VCaP (cell line): ENCODE measurements around the gene MGAT4B.

Source experiments
- H3K27ac ChIP-seq: fragments of 450-650 bp; 2 replicates; pipeline ENCODE4 v1.5.1; 2017
- CTCF ChIP-seq: fragments of 450-650 bp; conservative IDR thresholded peaks from 2 replicates; pipeline ENCODE4 v1.5.1; 2017; ENCODE audit warnings: mild to moderate bottlenecking, moderate library complexity

The MGAT4B gene

GRCh38 chr5:179769796-179770195 lies 36.9 kb downstream of the MGAT4B start:
- no peak overlapping the region for H3K27ac ChIP-seq
- TF ChIP-seq CTCF = no peak

- no peak for TF ChIP-seq CTCF
- no peak overlapping the region for H3K27ac ChIP-seq
Observed at GRCh38 chr5:179769271-179769670, 37.4 kb downstream of the MGAT4B start.

- H3K27ac ChIP-seq = no peak overlapping the region
- TF ChIP-seq CTCF = peak; percentile 23; the same call in 1 of the 2 replicates
Observed at GRCh38 chr5:179768326-179769085, 38.2 kb downstream of the MGAT4B start.

GRCh38 chr5:179767496-179768100 lies 39.1 kb downstream of the MGAT4B start:
- no peak for TF ChIP-seq CTCF
- no peak overlapping the region for H3K27ac ChIP-seq

- no peak overlapping the region; the same call in 1 of the 2 replicates for H3K27ac ChIP-seq
Observed at GRCh38 chr5:179766726-179767455, 39.8 kb downstream of the MGAT4B start.

GRCh38 chr5:179766021-179766725 lies 40.5 kb downstream of the MGAT4B start:
- no peak overlapping the region; the same call in 1 of the 2 replicates for H3K27ac ChIP-seq
- no peak for TF ChIP-seq CTCF

More at GRCh38 chr5:179766726-179767455, 39.8 kb downstream of the MGAT4B start:
- no peak for TF ChIP-seq CTCF

- no peak for TF ChIP-seq CTCF
- H3K27ac ChIP-seq = no peak overlapping the region
Observed at GRCh38 chr5:179765400-179765799, 41.3 kb downstream of the MGAT4B start.
